Frontal cortex (tissue), 4 donors: ENCODE results near the gene CARM1. TPM values are rescaled to one million over a fixed set of nuclear protein-coding genes. Genes with fewer than 3 reads are reported as not detected.
"Not testable (repeated sequence)": the region's sequence is repeated elsewhere in the genome, so short reads cannot be mapped to it uniquely, and the experiment has no call there.

Source experiments
- DNase-seq, 2 donors: peaks; one replicate each; pipeline ENCODE4 v3.0.0; 2012; ENCODE audit warnings: low spot score in 2 of 2
- FAIRE-seq: peaks from 2 replicates; lab custom pipeline; 2012; peaks lifted over from hg19 to GRCh38; lab: Jason Lieb, UNC
- total RNA-seq: library from RNA; depleted of rRNA; stranded (reverse); fragments of >200 nt; gene quantifications from one replicate; pipeline ENCODE4 v1.2.3, GENCODE V29; 2014
- donor health status: control.
- donor health status: control.
- donor health status: control.

Gene CARM1
- total RNA-seq, 1 donor from 2014 or later, result 18.8 TPM

DNA sequence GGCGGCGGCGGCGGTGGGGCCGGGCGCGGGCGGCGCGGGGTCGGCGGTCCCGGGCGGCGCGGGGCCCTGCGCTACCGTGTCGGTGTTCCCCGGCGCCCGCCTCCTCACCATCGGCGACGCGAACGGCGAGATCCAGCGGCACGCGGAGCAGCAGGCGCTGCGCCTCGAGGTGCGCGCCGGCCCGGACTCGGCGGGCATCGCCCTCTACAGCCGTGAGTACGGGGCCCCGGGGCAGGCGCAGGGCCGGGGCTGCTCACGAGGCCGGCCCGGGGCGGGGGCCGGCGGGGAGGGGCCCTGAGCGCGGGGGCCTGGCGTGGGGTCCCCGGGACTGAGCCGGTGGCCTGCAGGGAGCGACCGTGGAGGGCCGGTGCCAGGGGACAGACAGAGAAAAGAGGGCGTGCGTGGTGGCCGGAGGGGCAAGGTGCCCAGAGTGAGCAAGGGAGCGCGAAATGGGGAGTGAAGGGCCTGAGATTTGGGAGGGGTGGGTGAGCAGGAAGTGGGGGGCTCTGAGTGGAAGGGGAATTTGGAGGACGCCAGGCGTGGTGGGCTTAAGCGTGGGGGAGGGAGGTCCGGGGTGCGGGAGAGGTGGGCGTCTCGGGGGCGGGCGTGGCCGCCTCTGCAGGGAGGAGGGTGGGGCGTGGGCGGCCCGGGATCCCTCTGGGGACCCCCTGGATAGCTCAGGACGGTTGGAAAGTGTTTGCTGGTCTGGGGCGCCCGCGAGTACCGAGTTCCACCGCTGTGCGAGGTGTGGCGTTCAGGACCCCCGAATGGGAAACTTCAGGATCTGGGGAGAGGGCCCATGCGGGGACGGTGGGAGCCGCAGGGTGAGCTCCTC is 575 bp downstream of the CARM1 start:
- DNase-seq, result peak; percentile 54 to 71

DNA sequence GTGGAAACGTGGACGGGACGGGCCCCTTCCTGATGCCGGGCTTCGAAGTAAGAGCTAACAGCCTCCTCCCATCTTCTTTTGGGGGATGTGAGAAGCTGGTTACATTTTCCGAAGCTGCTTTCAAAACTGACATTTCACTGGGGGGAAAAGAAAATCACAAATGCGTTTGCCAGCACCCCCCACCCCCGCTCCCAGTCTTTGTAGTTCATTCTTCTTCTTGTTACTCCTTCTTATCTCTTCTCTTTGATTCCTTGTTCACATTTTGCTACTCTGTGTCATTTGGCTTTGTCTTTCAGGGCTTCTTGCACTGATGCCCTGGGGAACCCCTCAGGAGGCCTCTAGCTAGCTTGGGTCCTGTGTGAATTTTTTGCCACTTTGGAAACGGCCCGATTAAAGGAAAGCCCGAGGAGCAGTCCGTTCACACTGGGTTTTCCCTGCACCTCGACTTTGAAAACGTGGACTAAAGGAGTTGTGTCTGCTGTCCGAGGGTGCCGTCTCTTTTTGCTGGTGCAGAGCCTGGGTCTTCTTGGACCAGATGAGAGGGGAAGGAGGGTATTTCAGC is 1.3 kb downstream of the CARM1 start:
- FAIRE-seq (no peak), DNase-seq (no peak)

More for the DNA sequence above, 575 bp downstream of the CARM1 start:
- FAIRE-seq, result no peak

DNA sequence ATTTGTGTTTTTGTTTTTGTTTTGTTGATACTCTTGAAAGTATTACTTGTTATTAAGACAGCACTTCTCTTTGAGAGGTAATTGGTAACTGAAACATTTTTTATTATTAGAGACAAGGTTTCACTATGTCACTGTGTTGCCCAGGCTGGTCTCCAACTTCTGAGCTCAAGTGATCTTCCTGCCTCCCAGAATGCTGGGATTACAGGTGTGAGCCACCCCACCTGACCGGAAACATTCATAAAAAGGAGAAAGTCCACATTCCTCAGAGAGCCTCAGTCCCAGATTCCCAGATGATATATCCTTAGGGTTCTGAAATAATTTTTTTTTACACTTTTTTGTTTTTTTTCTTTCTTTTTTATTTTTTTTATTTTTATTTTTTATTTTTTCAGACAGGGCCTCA is 2.7 kb downstream of the CARM1 start:
- DNase-seq (no peak), FAIRE-seq (no peak)

DNA sequence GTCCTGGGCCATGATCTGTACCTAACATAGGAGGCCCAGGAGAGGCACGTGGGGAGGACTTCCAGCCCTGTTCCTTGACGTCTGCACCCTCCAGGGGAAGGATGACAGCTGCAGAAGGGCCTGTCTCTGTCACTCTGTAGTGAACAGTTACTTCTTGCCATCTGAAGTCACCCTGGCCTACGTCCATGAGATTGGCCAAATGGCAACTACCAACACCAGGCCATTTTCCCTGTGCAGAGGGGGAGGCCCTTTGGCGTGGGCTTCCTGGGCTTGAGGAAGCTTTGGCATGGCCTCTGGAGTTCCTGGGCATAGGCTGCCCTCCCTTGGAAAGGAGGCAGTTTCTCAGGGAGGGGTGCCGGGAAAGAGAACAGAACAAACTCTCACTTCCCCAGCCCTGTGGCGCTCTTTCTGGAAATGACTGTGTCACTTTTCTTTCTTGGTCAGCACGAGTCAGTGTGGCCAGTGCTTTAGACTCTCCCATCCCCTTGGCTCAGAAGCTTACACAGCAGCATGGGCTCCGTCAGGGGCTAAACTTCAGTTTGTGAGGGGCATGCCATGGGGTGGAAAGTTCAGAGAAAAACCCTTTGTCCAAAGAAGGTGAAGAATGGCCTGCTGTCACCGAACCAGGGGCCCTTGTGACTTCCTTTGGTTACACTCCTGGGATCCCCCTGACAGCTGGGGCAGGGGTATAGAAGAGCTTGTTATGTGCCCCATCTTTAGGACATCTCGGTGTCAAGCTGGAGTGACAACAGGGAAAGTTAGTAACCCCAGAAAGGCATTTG is 5.3 kb downstream of the CARM1 start:
- no peak for DNase-seq
- no peak for FAIRE-seq

DNA sequence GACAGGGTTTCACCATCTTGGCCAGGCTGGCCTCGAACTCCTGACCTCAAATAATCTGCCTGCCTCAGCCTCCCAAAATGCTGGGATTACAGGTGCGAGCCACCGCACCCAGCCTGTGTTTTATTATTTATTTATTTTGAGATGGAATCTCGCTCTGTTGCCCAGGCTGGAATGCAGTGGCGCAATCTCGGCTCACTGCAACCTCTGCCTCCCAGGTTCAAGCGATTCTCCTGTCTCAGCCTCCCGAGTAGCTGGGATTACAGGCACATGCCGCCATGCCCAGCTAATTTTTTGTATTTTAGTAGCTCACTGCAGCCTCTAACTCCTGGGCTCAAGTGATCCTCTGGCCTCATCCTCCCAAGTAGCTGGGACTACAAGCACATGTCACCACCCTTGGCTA is 6.3 kb downstream of the CARM1 start:
- FAIRE-seq, DNase-seq: not testable (repeated sequence)

DNA sequence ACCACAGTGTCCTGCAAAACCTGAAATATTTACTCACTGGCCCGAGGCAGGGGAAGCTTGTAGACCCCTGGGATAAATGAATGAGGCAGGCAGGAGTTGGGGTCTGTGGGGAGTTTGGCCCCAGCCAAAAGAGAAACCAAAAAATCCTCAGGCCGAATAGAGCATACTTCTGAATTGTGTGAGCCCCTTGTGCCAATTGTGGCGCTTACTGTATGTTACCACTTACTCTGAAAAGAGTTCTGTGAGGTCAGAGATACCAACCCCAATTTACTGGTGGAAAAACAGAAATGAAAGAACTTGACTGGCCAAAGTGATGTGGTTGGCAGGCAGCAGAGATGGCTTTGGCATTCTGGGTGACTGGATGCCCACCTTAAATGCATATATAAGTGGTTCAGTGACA is 6.9 kb downstream of the CARM1 start:
- no peak for FAIRE-seq

DNA sequence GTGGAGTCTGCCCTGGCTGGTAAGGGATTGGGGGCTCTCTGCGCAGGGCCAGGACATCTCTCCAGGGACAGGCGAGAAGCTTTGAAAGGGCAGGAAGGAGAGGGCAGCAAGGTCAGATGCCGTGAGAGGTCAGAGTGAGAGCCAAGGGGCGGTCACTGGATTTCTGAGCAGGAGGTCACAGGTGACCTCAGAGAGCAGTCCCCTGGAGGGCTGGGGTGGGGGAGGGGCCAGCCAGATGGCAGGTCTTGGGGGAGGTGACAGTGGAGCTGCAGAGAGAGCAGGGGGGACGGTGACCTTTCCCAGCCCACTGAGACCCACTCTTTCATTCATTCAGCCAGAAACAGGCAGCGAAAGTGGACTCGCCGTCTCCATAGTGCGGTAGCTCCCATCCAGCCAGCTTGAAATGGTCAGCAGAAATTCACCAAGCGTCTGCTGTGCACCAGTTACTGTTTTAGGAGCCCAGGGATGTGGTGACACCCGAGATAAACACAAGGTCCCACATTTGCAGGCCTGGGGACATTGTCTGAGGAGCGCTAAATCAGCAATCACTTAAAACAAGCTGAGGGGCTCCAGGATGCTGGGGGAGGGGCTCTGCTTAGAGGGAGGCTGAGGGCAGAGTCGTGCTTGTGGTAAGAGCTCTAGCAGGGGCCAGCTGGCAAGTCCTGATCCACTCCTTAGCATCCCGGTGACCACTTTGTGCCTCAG is 10.2 kb downstream of the CARM1 start:
- DNase-seq, result no peak
- no peak for FAIRE-seq

More for the DNA sequence above, 6.9 kb downstream of the CARM1 start:
- no peak for DNase-seq

DNA sequence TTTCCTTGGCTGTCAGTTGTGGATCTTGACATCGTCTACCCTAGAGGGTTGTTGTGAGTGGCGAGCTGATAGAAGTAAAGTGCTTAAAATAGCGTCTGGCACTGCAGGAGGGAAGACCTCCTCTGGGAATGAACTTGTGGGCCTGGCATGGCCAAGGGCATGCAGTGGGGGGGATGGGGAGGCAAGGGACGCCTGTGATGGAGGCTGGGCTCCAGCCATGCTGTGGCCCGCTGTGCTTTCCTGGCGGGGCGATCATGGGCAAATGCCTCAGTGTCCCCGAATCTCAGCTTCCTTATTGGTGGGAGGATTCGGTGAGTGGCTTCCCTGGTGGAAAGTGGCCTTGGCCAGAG is 10.7 kb downstream of the CARM1 start:
- no peak for FAIRE-seq

DNA sequence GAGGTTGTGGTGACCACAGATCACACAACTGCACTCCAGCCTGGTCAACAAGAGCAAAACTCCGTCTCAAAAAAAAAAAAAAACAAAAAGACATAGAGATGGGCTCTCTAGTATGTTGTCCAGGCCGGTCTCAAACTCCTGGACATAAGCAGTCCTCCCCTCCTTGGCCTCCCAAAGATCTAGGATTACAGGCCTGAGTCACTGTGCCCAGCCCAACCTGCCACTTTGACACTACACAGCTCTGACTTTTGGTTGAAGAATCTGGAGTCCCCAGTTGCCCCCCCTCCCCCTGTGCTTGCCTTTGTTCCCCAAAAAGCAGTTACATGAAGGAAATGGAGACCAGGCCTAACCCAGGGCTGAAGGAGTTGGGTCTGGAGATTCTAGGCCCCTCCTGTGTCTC is 12.9 kb downstream of the CARM1 start:
- DNase-seq, result no peak
- no peak for FAIRE-seq

More for the DNA sequence above, 10.7 kb downstream of the CARM1 start:
- no peak for DNase-seq

DNA sequence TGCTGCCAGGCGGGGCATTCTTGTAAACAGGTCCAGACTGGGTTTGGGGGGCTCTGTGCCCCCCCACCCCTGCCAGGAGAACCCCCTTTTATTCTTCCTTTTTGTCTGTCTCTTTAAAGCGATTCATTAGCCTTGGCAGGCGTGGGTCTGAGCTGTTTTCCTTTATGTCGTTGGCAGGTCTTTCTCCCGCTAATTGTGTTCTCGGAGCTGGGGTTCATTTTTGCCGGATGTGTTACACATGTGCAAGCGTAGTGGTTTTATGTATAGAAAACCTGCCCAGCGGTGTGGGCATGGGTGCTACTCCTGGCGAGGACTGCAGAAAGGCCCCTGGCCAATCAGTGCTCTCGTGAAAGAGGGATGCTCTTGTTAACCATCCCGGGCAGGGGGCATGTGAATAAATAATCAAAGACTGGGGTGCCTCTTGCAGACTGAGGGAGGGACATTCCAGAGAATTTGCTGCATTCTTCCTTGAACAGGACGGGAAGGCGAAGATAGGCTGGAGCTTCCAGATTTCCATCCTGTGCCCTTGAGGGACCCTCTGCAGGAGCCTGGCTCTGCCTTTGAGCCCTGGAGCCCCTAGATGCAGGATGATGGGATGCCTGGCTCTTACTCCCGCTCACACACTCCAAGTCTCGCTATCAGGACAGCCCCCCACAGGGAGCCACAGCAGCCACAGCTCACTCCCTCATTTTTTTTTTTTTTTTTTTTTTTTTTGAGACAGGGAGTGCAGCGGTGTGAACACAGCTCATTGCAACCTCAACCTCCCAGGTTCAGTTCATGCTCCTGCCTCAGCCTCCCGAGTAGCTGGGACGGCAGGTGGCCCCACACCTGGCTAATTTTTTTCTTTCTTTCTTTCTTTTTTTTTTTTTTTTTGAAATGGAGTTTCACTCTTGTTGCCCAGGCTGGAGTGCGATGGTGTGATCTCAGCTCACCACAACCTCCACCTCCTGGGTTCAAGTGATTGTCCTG is 14.1 kb downstream of the CARM1 start:
- DNase-seq, result no peak
- no peak for FAIRE-seq

DNA sequence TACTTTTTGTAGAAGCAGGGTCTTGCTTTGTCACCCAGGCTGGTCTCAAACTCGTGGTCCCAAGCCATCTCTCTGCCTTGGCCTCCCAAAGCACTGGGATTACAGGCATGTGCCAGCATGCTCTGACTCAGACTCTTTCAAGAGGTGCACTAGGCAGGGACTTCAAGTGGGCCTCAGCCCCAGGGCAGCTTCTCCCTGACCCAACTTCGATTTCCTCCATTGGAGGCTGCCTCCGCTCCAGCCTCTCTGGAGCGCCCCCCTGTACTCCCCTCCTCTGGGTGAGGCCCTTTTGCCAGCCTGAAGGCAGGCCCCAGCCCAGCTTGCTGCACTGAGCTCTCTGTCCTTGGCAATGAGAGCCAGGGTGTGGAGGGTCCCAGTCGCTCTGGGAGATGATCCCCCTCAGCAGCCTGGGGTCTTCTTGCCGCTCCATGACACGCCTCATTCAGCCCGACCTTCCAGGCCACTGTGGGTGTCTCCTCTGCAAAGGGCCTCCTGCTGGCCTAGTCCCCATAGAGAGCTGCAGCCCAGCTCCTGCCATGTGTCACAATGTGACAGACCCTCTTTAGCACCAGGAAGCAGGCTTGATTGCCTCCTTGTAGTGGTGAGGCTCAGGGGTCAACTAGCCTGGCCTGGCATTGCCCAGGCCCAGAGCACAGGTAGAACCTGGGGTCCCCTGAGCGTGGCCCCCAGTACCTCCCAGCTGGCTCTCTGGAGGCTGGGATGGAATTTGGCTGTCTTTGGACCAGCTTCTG is 16.4 kb downstream of the CARM1 start:
- no peak for DNase-seq

DNA sequence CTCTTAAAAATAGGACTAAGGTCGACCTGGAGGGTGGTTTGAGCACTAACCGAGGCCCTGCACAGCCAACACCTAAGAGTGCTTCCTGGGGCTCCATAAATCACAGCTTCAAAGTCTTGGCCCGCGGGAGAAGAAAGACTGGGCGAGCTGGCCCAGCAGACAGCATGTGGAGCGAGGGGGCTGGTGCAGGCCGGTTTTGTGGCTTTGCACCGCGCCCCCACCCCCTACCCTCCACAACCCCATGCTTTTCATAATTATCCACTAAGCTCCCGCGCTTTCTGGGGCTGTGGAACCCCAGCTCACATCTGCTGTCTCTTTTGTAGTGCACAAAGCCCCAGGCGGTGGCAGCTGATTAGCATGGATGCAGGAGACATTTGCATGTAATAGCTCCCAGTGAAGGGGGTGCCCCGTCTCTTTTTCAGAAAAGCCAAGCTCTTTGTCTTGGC is 17.1 kb downstream of the CARM1 start:
- DNase-seq, result no peak
- FAIRE-seq, result no peak

More for the DNA sequence above, 16.4 kb downstream of the CARM1 start:
- FAIRE-seq, result no peak

DNA sequence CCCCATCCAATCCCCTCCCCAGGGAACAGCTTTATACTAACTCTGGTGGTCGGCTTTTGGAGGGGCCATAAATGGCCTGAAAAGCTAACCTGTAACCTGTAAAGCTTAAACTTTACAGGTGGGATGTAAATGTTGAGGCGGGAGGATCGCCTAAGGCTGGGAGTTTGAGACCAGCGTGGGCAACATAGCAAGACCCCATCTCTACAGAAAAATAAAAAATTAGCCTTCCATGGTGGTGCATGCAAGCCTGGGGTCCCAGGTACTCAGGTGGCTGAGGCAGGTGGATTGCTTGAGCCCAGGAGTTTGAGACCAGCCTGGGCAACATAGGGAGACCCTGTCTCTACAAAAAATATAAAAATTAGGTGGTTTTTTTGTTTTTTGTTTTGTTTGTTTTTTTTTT is 18.5 kb downstream of the CARM1 start:
- DNase-seq (no peak), FAIRE-seq (no peak)

DNA sequence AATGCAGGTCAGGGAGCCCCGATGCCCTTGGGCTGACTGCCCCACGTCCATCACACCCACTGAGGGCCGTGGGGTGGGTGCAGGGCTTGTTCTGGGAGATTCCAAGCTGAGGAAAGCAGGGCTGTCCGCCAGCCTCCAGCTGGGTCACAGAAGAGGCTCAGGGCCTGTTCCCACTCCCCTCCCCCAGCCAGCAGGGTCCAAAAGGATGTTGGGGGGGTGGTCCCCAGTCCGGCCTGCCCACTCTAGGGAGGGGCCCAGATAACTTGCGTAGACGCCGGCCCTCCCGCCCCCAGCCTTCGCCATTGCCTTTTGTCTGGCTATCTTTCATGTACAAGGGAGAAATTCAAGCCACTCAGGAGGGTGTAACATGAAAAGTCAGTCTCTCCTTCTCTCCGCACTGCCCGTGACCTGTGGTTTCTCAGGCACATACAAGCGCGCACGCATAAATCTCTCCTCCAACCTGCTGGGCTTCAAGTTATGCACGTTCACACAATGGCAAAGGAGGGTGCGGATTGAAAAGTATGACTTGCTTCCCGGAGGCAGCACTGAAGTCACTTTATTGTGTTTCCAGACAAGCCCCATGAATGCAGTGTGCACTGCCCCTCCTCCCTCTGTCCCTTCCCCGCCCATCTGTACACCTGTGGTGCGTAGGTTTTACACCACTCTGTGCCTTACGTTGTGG is 20.2 kb downstream of the CARM1 start:
- no peak for FAIRE-seq
- DNase-seq, result no peak

DNA sequence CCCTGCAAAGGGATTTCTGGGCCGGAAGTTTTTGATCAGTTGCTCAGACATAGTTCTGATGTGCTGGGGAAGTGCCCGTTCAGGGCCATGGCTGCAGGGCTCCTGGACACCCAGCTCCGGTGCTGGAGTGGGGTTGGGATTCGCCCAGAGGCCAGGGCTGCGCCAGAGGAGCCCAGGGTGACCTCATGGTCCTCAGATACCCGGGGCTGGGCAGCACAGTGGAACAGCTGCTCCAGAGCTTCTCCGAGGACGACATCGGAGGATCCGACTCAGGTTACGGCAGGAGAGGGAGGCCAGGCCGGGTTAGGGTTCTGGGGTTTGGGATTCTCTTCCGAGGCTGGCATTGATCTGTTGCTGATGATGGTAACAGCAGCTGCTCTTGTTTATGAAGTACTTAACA is 20.9 kb downstream of the CARM1 start:
- FAIRE-seq, result no peak
- DNase-seq, result no peak

DNA sequence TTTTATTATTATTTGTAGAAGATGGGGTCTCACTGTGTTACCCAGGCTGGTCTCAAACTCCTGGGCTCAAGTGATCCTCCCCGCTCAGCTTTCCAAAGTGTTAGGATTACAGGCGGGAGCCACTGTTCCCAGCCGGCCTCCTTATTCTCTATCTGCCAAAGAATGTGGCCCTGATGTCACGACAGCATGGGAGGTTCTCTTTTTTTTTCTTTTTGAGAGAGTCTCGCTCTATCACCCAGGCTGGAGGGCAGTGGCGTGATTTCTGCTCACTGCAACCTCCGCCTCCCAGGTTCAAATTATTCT is 23.5 kb downstream of the CARM1 start:
- DNase-seq (no peak), FAIRE-seq (no peak)

DNA sequence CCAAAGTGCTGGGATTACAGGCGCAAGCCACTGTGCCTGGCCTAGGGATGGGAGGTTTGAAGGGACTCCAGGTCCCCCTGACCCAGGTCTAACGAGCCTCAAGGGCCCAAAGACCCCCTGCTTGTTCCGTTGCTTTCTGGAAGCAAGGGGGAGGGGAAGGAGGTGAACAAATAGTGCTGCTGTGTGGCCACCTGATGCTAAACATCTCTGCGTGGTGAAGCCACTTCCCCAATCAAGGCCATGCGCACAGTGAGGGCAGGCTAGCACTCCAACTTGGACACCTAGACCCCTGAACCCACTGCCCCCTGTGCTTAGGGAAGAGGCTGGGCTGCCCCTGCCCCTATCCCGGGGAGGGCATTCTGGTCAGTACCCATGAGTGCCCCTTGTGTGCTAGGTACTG is 24.0 kb downstream of the CARM1 start:
- FAIRE-seq, result no peak

DNA sequence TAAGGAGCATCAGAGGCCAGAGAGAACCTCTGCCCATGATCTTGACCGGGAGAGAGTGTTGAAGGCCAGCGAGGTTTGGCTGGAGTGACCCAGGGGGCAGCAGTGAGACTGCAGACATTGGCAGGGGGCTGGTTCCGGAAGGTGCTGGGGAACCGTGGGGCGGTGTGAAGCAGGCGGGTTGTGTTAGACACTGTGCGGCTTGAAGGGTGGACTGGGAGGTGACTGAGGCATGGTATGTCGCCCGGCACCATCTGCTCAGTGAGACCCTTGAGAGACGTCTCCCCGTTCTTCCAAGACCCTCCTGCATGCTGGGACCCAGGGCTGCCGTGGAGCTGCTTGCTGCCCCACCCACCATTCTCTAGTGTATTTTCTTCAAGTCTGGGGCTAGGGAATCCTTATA is 24.6 kb downstream of the CARM1 start:
- no peak for DNase-seq
- no peak for FAIRE-seq

More for the DNA sequence above, 24.0 kb downstream of the CARM1 start:
- no peak for DNase-seq
